HL-60 (cell line): ENCODE results near the gene MYO1A.
A peak's percentile ranks its signal among the peaks of the same experiment; 100 is the strongest.

Experiments used
- DNase-seq, 2 experiments: peaks; one replicate each; pipeline ENCODE4 v3.0.0-alpha.2; 2010 to 2020; ENCODE audit warnings: low read depth in 1 of 2, low spot score in 1 of 2
- H3K27ac ChIP-seq: fragments of 250-450 bp; sonication (Bioruptor Pico); replicated peaks from 2 replicates; pipeline ENCODE4 v1.5.1; 2020; ENCODE audit warnings: mild to moderate bottlenecking, moderate library complexity
- H3K27me3 ChIP-seq: fragments of 250-450 bp; sonication (Bioruptor Pico); 2 replicates; pipeline ENCODE4 v1.5.1; 2021; ENCODE audit warnings: mild to moderate bottlenecking, moderate library complexity; ENCODE audit not compliant: insufficient read depth, poor library complexity, severe bottlenecking
- H3K4me3 ChIP-seq: replicated peaks from 2 replicates; pipeline ENCODE4 v1.5.1; 2011; ENCODE audit warnings: mild to moderate bottlenecking, control low read depth, low read length; ENCODE audit not compliant: insufficient read depth
- CTCF ChIP-seq: IDR thresholded peaks from one replicate; pipeline ENCODE4 v1.5.1; 2011; ENCODE audit warnings: low read length, control low read depth, inconsistent platforms; ENCODE audit not compliant: insufficient read depth
- GABPA ChIP-seq: IDR thresholded peaks from 2 replicates; pipeline ENCODE4 v1.6.1; 2012; ENCODE audit warnings: low read depth
- POLR2AphosphoS5 ChIP-seq: IDR thresholded peaks from 2 replicates; pipeline ENCODE4 v1.6.1; 2012; ENCODE audit warnings: low read depth
- REST ChIP-seq: IDR thresholded peaks from 2 replicates; pipeline ENCODE4 v1.6.1; 2012; ENCODE audit warnings: low read depth; ENCODE audit not compliant: insufficient replicate concordance
- SPI1 ChIP-seq: IDR thresholded peaks from 2 replicates; pipeline ENCODE4 v1.6.1; 2012; ENCODE audit warnings: low read depth, mild to moderate bottlenecking, borderline replicate concordance

The MYO1A gene

GRCh38 chr12:57085999-57086492 is 36.1 kb upstream of the MYO1A start:
- H3K27me3 ChIP-seq: no peaks in the 10 kb centered on the region
- no peak overlapping the region for H3K27ac ChIP-seq
- TF ChIP-seq CTCF (no peak), POLR2AphosphoS5 (no peak), SPI1 (no peak), GABPA (no peak), REST (no peak)
- no peak overlapping the region for H3K4me3 ChIP-seq
- DNase-seq: no peak

- Histone ChIP-seq H3K4me3 (no peak overlapping the region), H3K27me3 (no peaks in the 10 kb centered on the region), H3K27ac (no peak overlapping the region)
- TF ChIP-seq CTCF (no peak), POLR2AphosphoS5 (no peak), REST (no peak), SPI1 (no peak), GABPA (no peak)
- no peak for DNase-seq
These were observed 30.9 kb upstream of the MYO1A start for GRCh38 chr12:57080855-57081254.

GRCh38 chr12:57079821-57080220 is 29.9 kb upstream of the MYO1A start:
- TF ChIP-seq CTCF: no peak
- no peak for DNase-seq
- Histone ChIP-seq H3K27me3 (no peaks in the 10 kb centered on the region), H3K27ac (peak overlapping the region; percentile 67), H3K4me3 (no peak overlapping the region)

DNA sequence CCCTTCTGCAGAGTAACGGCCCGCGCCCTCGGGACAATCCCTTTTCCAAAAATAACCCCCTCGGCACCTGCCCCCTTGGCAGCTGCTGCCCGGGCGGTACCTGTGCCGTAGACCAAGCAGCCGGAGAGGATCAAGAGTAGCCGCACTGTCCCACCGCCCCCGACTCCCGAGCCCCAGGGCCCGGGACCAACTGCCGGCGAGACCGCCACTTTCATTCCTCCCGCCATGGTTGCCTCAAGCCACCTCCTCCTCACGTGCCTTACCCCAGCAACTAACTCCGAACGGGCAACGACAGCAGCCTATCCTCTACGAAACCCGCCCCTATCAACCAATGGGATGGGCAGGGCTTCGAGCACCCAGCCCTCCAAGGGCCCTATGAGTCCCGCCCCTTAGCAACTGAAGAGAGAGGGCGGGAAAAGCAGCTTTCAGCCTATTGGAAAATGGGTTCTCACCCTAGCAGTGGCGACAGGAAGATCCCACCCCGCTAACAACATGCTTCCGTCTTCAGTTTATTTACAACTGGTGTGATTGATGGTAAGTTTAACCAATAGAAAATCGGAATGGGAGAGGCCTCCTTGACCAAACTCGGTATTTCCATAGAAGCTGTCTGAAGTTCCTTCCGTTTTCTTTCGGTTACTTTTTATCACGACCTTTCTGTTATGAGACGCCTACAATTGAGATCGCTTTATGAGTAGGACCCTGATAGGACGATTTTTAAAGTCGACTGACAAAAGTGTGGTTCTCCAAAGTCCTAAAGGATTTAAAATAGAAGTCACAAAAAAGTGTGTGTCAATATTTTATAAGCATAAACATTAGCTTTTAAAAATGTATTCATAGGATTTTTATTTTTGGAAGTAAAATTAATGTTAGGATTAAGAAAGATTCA is 28.8 kb upstream of the MYO1A start, which contains the start of gene NEMP1:
Gene NEMP1, minus strand, starts transcription at position 273 of the 886 bp plus-strand sequence. Its CDS starts 46 bp downstream, at position 227.
- TF ChIP-seq CTCF (no peak), GABPA (peak; percentile 87), REST (peak; percentile 43), POLR2AphosphoS5 (peak; percentile 77), SPI1 (no peak)
- peak; percentile 100 for DNase-seq
- Histone ChIP-seq H3K27ac (peak within 1 kb of the TSS; percentile 95), H3K27me3 (no peaks in the 10 kb centered on the region), H3K4me3 (peak within 1 kb of the TSS; percentile 71)
